Endothelial cell (in vitro differentiated cells): Measurements from ENCODE around the gene TLN1. TPM values are rescaled to one million over a fixed set of nuclear protein-coding genes. Genes with fewer than 3 reads are reported as not detected.

Experiments used
- DNase-seq: peaks from one replicate; pipeline ENCODE4 v3.0.0; 2021; ENCODE audit warnings: low spot score
- H3K27ac Mint-ChIP-seq: one replicate; pipeline ENCODE4 v1.8.0; 2021; ENCODE audit warnings: mixed read lengths, inconsistent platforms; ENCODE audit not compliant: unreplicated experiment
- H3K27me3 Mint-ChIP-seq: one replicate; pipeline ENCODE4 v1.8.0; 2021; ENCODE audit warnings: mild to moderate bottlenecking, moderate library complexity, mixed read lengths, inconsistent platforms; ENCODE audit not compliant: unreplicated experiment
- H3K36me3 Mint-ChIP-seq: one replicate; pipeline ENCODE4 v1.8.0; 2021; ENCODE audit warnings: mild to moderate bottlenecking, low read depth, mixed read lengths, inconsistent platforms; ENCODE audit not compliant: unreplicated experiment
- H3K4me1 Mint-ChIP-seq: one replicate; pipeline ENCODE4 v1.8.0; 2021; ENCODE audit warnings: mild to moderate bottlenecking, mixed read lengths, inconsistent platforms; ENCODE audit not compliant: unreplicated experiment
- H3K4me3 Mint-ChIP-seq: one replicate; pipeline ENCODE4 v1.8.0; 2021; ENCODE audit warnings: mild to moderate bottlenecking, mixed read lengths, inconsistent platforms; ENCODE audit not compliant: unreplicated experiment
- H3K9me3 Mint-ChIP-seq: one replicate; pipeline ENCODE4 v1.8.0; 2021; ENCODE audit warnings: mixed read lengths, inconsistent platforms; ENCODE audit not compliant: unreplicated experiment
- total RNA-seq: library from RNA; stranded (reverse); fragmentation: NEBNext Ultra II Directional; extraction: Animal tissue kit (Norgen Biotek cat#: 25700); gene quantifications from one replicate; pipeline ENCODE4 v1.2.1, GENCODE V29; 2021; ENCODE audit not compliant: unreplicated experiment
- TF ChIP-seq, protein P1 (sequence below): fragments of 200-600 bp; sonication (generic); IDR thresholded peaks from one replicate; pipeline ENCODE4 v1.5.0; 2021; ENCODE audit warnings: antibody characterized with exemption; ENCODE audit not compliant: unreplicated experiment

TLN1 gene
- total RNA-seq, 1 donor from 2014 or later: 370 TPM

DNA sequence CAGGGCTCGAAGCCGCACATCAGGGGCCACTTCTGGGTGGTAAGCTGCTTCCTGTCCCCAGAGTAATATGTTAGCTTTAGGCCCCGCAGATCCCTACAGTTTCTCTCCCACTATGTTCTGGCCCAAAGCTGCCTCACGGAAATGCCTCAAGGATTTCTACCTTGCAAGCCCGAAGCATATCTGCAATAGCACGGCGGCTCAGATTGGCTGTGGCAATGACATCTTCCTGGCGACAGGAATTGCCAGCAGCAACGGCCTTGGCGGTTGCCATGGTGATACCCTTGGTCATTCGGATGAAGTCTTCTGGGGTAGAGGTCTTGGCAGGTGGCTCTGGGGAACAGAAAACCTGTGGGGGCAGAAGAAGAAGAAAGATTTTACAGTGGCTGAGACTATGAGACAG, 32.0 kb downstream of the TLN1 start:
- Mint-ChIP-seq H3K27me3 (peaks cover 9% of the 10 kb centered on the region), H3K4me3 (no peak overlapping the region), H3K36me3 (peaks cover 41% of the 10 kb centered on the region), H3K4me1 (no peaks in the 10 kb centered on the region), H3K27ac (no peak overlapping the region), H3K9me3 (no peaks in the 10 kb centered on the region)
- DNase-seq: no peak
- TF ChIP-seq, protein P1, sequence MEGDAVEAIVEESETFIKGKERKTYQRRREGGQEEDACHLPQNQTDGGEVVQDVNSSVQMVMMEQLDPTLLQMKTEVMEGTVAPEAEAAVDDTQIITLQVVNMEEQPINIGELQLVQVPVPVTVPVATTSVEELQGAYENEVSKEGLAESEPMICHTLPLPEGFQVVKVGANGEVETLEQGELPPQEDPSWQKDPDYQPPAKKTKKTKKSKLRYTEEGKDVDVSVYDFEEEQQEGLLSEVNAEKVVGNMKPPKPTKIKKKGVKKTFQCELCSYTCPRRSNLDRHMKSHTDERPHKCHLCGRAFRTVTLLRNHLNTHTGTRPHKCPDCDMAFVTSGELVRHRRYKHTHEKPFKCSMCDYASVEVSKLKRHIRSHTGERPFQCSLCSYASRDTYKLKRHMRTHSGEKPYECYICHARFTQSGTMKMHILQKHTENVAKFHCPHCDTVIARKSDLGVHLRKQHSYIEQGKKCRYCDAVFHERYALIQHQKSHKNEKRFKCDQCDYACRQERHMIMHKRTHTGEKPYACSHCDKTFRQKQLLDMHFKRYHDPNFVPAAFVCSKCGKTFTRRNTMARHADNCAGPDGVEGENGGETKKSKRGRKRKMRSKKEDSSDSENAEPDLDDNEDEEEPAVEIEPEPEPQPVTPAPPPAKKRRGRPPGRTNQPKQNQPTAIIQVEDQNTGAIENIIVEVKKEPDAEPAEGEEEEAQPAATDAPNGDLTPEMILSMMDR: no peak

DNA sequence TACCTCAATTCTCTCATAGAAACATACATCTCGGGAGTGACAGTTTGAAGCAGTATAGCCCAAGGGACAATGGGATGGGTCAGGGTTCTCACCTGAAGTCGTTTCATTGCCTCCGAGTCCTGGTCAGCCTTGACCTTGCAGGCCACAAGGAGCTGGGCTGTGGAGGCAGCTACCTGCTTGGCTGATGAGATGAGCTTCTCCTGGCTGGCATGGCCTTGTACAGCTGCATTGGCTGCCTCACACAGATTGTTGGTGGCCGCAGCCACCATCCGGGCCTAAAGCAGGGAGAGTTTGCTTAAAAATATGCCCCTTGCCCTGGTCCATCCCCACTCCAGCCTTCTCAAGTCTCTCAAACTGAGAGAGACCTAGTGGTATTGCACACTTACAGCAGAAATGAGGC, 33.8 kb downstream of the TLN1 start:
- no peak overlapping the region for H3K27ac Mint-ChIP-seq
- TF ChIP-seq, protein P1: no peak

DNA sequence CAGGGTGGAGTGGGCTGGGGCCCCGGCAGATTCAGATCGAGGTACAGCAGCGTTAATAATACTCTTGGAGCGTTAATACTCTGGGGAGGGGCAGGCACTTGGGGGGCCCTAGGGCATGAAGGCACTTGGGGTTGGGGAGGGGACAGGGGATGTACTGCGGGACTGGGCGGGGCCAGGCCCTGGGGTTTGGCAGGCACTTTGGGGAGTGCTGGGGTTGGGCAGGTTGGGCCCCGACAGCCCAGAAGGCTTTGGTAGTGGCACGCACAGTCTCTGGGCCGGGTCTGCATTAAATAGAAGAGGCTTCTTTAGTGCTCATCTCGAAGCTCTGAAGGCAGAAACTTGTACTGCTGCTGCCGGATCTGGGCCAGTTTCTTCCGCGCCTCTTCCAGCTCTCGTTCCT, 34.5 kb downstream of the TLN1 start:
- H3K36me3 Mint-ChIP-seq: peaks cover 19% of the 10 kb centered on the region
- H3K9me3 Mint-ChIP-seq: no peaks in the 10 kb centered on the region
- H3K27me3 Mint-ChIP-seq: peaks cover 5% of the 10 kb centered on the region
- TF ChIP-seq, protein P1: no peak
- no peak for DNase-seq
- peak overlapping the region; percentile 70 for H3K4me3 Mint-ChIP-seq
- H3K27ac Mint-ChIP-seq: no peak overlapping the region
- H3K4me1 Mint-ChIP-seq: no peaks in the 10 kb centered on the region

More for the DNA sequence above, 33.8 kb downstream of the TLN1 start:
- Mint-ChIP-seq H3K27me3 (peaks cover 7% of the 10 kb centered on the region), H3K4me1 (no peaks in the 10 kb centered on the region), H3K36me3 (peaks cover 26% of the 10 kb centered on the region), H3K4me3 (no peak overlapping the region), H3K9me3 (no peaks in the 10 kb centered on the region)
- no peak for DNase-seq

DNA sequence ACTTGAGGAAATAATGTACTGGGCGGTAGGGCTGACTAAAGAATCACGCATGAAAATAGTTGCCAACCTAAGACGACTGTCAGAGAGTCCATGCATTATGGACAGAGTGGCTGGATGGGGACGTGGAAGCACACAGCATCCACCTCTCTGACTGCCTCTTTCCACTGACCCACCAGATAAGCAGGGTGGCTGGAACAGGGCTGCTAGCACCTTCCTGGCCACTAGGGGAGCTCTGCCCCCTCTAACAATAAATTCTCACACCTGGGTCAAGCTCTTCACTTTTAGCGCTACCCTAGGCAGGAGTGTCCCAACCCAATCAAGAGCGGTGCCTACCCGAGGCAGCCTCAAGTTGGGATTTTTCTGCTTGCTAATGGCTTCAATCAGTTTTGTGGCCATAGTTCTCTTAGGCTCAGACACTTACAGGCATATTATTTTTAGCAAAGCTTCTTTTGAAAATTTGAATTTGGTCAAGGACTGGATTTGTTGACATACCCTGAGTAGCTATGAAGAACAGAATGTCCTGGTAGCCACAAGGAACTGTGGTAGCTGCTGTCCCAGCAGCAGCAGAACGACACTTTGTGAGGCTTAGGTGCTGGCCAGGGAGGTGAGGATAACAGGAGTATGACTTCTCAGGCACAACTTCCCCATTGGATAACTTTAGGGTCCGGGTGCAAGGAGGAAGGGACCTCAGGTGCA, 35.3 kb downstream of the TLN1 start:
- no peak overlapping the region for H3K27ac Mint-ChIP-seq
- peak; percentile 63 for DNase-seq
- H3K9me3 Mint-ChIP-seq: no peaks in the 10 kb centered on the region
- TF ChIP-seq, protein P1: peak; percentile 74
- peaks cover 7% of the 10 kb centered on the region for H3K27me3 Mint-ChIP-seq
- H3K4me1 Mint-ChIP-seq: peaks cover 5% of the 10 kb centered on the region
- H3K4me3 Mint-ChIP-seq: peak overlapping the region; percentile 56
- H3K36me3 Mint-ChIP-seq: peaks cover 23% of the 10 kb centered on the region

DNA sequence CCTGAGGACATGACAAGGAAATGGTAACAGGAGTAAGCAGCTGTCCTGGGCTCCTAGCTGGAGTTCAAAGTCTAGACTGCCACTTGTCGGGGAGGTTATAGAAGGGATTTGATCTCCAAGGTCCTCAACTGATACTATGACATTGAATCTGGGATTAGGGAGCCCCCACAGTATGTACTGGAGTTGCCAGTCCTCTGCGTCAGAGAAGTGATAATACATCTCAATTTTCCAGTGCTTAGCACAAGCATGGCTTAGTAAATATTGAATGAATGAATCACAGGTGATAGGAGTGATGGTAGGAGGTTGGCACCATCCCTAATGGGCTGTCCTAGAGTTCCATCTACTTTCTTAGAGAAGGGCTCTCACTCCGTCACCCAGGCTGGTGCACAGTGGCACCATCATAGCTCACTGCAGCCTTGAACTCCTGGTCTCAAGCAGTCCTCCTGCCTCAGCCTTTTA, 36.0 kb downstream of the TLN1 start:
- H3K4me1 Mint-ChIP-seq: peaks cover 8% of the 10 kb centered on the region
- H3K36me3 Mint-ChIP-seq: peaks cover 28% of the 10 kb centered on the region
- DNase-seq: no peak
- H3K4me3 Mint-ChIP-seq: no peak overlapping the region
- H3K27me3 Mint-ChIP-seq: peaks cover 13% of the 10 kb centered on the region
- no peaks in the 10 kb centered on the region for H3K9me3 Mint-ChIP-seq
- TF ChIP-seq, protein P1: no peak
- H3K27ac Mint-ChIP-seq: no peak overlapping the region
